HepG2 (cell line): ENCODE data around the gene CIAPIN1. TPM values are rescaled to one million over a fixed set of nuclear protein-coding genes. Genes with fewer than 3 reads are reported as not detected.
A peak's percentile ranks its signal among the peaks of the same experiment; 100 is the strongest.

Experiments
- ARHGAP35 ChIP-seq: sonication (generic); formaldehyde crosslinking; IDR thresholded peaks from 2 replicates; pipeline ENCODE4 v1.9.0; 2022; ENCODE audit warnings: mild to moderate bottlenecking, inconsistent platforms, moderate library complexity, missing genetic modification reagents, borderline replicate concordance
- HNRNPK ChIP-seq: fragments of 200-400 bp; formaldehyde crosslinking; IDR thresholded peaks from 2 replicates; pipeline ENCODE4 v1.6.1; 2018; ENCODE audit warnings: low read length, low read depth, moderate library complexity, mild to moderate bottlenecking; ENCODE audit not compliant: poor library complexity, severe bottlenecking
- KDM1A ChIP-seq: IDR thresholded peaks from 2 replicates; pipeline ENCODE4 v1.6.1; 2016; ENCODE audit warnings: missing compliant biosample characterization
- SAFB2 ChIP-seq: sonication (generic); formaldehyde crosslinking; IDR thresholded peaks from 2 replicates; pipeline ENCODE4 v1.5.1; 2020; ENCODE audit warnings: missing genetic modification reagents, low read depth, mild to moderate bottlenecking, borderline replicate concordance
- TSC22D2 ChIP-seq: sonication (generic); formaldehyde crosslinking; IDR thresholded peaks from 2 replicates; pipeline ENCODE4 v1.5.1; 2020; ENCODE audit warnings: missing genetic modification reagents, mild to moderate bottlenecking, borderline replicate concordance
- U2AF2 ChIP-seq: fragments of 200-400 bp; formaldehyde crosslinking; IDR thresholded peaks from 2 replicates; pipeline ENCODE4 v1.6.1; 2017; ENCODE audit warnings: low read depth, mild to moderate bottlenecking, low read length
- ZFP62 ChIP-seq: sonication (generic); formaldehyde crosslinking; IDR thresholded peaks from 2 replicates; pipeline ENCODE4 v1.4.0; 2020; ENCODE audit warnings: missing genetic modification reagents
- ZNF235 ChIP-seq: sonication (generic); formaldehyde crosslinking; IDR thresholded peaks from 2 replicates; pipeline ENCODE4 v1.8.1; 2023; ENCODE audit warnings: mild to moderate bottlenecking, missing genetic modification reagents, borderline replicate concordance
- ZNF263 ChIP-seq: sonication (generic); formaldehyde crosslinking; IDR thresholded peaks from 2 replicates; pipeline ENCODE4 v1.4.0; 2020; ENCODE audit warnings: missing genetic modification reagents
- ZNF3 ChIP-seq: IDR thresholded peaks from 2 replicates; pipeline ENCODE4 v1.7.0; 2017; ENCODE audit warnings: inconsistent platforms
- ZNF496 ChIP-seq: sonication (generic); formaldehyde crosslinking; IDR thresholded peaks from 2 replicates; pipeline ENCODE4 v1.8.1; 2023; ENCODE audit warnings: mild to moderate bottlenecking, moderate library complexity, missing genetic modification reagents; ENCODE audit not compliant: insufficient replicate concordance
- polyA plus RNA-seq, 8 experiments: library from polyadenylated mRNA; depleted of rRNA in 3 of 8; stranded (reverse) in 7 of 8; unstranded in 1 of 8; fragments of >200 nt; fragmentation: Illumina TruSeq in 4 of 8; extraction: Trizol in 4 of 8; gene quantifications; 2 replicates each; pipeline versions ENCODE4 v1.2.1 to v1.2.3, GENCODE V29; 2011 to 2016; ENCODE audit warnings: low read depth in 4 of 8, missing spikeins in 1 of 8, mixed read lengths in 1 of 8; ENCODE audit not compliant: insufficient read depth in 1 of 8
- total RNA-seq, 5 experiments: library from RNA; depleted of rRNA; stranded (reverse); fragments of >200 nt; fragmentation: Illumina TruSeq; extraction: Trizol; gene quantifications; 2 replicates each; pipeline ENCODE4 v1.2.3, GENCODE V29; 2016; ENCODE audit warnings: low read depth in 1 of 5
- TF ChIP-seq, protein P1 (sequence below): IDR thresholded peaks from 2 replicates; pipeline ENCODE4 v1.6.1; 2012; ENCODE audit warnings: low read depth, low read length, improper control_type of control experiment
- TF ChIP-seq, protein P2 (sequence below): sonication (generic); formaldehyde crosslinking; IDR thresholded peaks from 2 replicates; pipeline ENCODE4 v1.4.0; 2020; ENCODE audit warnings: missing genetic modification reagents, mild to moderate bottlenecking, borderline replicate concordance
- TF ChIP-seq, protein P3 (sequence below): sonication (generic); formaldehyde crosslinking; IDR thresholded peaks from 2 replicates; pipeline ENCODE4 v1.5.0; 2020; ENCODE audit warnings: mild to moderate bottlenecking, missing genetic modification reagents, borderline replicate concordance
- TF ChIP-seq, protein P4 (sequence below): sonication (generic); formaldehyde crosslinking; IDR thresholded peaks from 2 replicates; pipeline ENCODE4 v1.5.0; 2020; ENCODE audit warnings: mild to moderate bottlenecking, missing genetic modification reagents

The CIAPIN1 gene
- total and polyA plus RNA-seq, 2 of the 13 experiments (the other 11 are each of a cell fraction or from before 2014, with no cell fraction given): 69.3 to 89.7 TPM

DNA sequence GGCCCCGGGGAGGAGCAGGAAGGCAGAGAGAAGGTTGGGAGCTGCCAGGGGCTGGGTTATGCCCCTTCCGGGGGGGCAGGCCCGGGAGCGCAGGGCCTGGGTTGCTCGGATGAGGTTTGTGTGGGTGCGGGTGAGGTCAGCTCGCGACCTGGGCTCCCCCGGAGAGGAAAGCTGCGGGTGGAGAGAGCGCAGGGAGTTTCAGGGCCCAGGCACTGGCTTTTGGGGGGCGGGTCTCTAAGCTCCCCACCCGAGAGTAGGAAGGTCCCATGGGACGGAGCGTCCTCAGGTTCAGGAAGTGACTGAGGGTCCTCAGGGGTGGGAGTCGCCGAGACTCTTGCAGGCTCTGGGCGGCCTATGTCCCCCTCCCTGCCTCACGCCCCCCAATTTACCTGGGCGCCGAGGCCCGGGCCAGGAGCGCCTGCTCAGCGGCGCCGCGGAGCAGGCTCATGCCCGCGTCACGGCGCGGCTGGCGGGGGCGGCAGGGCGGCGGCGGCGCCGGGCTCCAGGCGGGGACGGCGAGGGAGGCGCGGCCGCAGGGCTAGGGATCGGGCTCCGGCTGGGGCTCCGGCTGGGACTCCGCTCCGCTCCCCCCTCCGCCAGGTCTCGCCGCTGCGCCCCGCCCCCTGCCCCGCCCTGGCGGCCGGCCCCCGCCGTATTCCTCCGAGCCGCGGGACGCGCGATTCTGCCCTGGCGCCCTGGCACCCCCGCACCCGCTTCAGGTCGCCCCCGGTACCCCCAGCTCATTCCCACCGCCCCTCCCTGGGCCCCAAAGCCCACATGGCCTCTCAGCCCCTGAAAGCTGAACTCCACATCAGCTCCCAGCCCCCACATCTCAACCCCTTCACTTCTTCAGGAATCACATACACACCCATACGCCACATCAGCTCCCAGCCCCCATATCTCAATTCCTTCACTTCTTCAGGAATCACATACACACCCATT, 39.0 kb upstream of the CIAPIN1 start, which contains the start of gene DOK4 (continued):
- TF ChIP-seq, protein P1, sequence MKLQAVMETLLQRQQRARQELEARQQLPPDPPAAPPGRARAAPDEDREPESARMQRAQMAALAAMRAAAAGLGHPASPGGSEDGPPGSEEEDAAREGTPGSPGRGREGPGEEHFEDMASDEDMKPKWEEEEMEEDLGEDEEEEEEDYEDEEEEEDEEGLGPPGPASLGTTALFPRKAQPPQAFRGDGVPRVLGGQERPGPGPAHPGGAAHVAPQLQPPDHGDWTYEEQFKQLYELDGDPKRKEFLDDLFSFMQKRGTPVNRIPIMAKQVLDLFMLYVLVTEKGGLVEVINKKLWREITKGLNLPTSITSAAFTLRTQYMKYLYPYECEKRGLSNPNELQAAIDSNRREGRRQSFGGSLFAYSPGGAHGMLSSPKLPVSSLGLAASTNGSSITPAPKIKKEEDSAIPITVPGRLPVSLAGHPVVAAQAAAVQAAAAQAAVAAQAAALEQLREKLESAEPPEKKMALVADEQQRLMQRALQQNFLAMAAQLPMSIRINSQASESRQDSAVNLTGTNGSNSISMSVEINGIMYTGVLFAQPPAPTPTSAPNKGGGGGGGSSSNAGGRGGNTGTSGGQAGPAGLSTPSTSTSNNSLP: no peak
- no peak for TF ChIP-seq ZFP62 (CRISPR knock-in tag)
- TF ChIP-seq, protein P2, sequence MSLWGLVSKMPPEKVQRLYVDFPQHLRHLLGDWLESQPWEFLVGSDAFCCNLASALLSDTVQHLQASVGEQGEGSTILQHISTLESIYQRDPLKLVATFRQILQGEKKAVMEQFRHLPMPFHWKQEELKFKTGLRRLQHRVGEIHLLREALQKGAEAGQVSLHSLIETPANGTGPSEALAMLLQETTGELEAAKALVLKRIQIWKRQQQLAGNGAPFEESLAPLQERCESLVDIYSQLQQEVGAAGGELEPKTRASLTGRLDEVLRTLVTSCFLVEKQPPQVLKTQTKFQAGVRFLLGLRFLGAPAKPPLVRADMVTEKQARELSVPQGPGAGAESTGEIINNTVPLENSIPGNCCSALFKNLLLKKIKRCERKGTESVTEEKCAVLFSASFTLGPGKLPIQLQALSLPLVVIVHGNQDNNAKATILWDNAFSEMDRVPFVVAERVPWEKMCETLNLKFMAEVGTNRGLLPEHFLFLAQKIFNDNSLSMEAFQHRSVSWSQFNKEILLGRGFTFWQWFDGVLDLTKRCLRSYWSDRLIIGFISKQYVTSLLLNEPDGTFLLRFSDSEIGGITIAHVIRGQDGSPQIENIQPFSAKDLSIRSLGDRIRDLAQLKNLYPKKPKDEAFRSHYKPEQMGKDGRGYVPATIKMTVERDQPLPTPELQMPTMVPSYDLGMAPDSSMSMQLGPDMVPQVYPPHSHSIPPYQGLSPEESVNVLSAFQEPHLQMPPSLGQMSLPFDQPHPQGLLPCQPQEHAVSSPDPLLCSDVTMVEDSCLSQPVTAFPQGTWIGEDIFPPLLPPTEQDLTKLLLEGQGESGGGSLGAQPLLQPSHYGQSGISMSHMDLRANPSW: no peak
- peak; percentile 62 for TF ChIP-seq ZNF263 (CRISPR knock-in tag)
- no peak for TF ChIP-seq ARHGAP35 (CRISPR knock-in tag)
- no peak for TF ChIP-seq SAFB2 (CRISPR knock-in tag)
- TF ChIP-seq, protein P3, sequence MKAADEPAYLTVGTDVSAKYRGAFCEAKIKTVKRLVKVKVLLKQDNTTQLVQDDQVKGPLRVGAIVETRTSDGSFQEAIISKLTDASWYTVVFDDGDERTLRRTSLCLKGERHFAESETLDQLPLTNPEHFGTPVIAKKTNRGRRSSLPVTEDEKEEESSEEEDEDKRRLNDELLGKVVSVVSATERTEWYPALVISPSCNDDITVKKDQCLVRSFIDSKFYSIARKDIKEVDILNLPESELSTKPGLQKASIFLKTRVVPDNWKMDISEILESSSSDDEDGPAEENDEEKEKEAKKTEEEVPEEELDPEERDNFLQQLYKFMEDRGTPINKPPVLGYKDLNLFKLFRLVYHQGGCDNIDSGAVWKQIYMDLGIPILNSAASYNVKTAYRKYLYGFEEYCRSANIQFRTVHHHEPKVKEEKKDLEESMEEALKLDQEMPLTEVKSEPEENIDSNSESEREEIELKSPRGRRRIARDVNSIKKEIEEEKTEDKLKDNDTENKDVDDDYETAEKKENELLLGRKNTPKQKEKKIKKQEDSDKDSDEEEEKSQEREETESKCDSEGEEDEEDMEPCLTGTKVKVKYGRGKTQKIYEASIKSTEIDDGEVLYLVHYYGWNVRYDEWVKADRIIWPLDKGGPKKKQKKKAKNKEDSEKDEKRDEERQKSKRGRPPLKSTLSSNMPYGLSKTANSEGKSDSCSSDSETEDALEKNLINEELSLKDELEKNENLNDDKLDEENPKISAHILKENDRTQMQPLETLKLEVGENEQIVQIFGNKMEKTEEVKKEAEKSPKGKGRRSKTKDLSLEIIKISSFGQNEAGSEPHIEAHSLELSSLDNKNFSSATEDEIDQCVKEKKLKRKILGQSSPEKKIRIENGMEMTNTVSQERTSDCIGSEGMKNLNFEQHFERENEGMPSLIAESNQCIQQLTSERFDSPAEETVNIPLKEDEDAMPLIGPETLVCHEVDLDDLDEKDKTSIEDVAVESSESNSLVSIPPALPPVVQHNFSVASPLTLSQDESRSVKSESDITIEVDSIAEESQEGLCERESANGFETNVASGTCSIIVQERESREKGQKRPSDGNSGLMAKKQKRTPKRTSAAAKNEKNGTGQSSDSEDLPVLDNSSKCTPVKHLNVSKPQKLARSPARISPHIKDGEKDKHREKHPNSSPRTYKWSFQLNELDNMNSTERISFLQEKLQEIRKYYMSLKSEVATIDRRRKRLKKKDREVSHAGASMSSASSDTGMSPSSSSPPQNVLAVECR (CRISPR knock-in tag): peak; percentile 50
- no peak for TF ChIP-seq HNRNPK
- TF ChIP-seq ZNF235 (CRISPR knock-in tag): no peak; the same call in 1 of the 2 replicates
- no peak for TF ChIP-seq ZNF496
- TF ChIP-seq ZNF3 (CRISPR knock-in tag): no peak
- no peak for TF ChIP-seq U2AF2
- TF ChIP-seq, protein P4, sequence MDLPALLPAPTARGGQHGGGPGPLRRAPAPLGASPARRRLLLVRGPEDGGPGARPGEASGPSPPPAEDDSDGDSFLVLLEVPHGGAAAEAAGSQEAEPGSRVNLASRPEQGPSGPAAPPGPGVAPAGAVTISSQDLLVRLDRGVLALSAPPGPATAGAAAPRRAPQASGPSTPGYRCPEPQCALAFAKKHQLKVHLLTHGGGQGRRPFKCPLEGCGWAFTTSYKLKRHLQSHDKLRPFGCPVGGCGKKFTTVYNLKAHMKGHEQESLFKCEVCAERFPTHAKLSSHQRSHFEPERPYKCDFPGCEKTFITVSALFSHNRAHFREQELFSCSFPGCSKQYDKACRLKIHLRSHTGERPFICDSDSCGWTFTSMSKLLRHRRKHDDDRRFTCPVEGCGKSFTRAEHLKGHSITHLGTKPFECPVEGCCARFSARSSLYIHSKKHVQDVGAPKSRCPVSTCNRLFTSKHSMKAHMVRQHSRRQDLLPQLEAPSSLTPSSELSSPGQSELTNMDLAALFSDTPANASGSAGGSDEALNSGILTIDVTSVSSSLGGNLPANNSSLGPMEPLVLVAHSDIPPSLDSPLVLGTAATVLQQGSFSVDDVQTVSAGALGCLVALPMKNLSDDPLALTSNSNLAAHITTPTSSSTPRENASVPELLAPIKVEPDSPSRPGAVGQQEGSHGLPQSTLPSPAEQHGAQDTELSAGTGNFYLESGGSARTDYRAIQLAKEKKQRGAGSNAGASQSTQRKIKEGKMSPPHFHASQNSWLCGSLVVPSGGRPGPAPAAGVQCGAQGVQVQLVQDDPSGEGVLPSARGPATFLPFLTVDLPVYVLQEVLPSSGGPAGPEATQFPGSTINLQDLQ (CRISPR knock-in tag): no peak
- no peak for TF ChIP-seq TSC22D2 (CRISPR knock-in tag)
- no peak for TF ChIP-seq KDM1A (CRISPR knock-in tag)
